ENCODE measurements around the gene FAM181A. TPM values are rescaled to one million over a fixed set of nuclear protein-coding genes. Genes with fewer than 3 reads are reported as not detected.
A peak's percentile ranks its signal among the peaks of the same experiment; 100 is the strongest.

Gene FAM181A
- total RNA-seq, 1 donor from 2014 or later, result not detected

DNA sequence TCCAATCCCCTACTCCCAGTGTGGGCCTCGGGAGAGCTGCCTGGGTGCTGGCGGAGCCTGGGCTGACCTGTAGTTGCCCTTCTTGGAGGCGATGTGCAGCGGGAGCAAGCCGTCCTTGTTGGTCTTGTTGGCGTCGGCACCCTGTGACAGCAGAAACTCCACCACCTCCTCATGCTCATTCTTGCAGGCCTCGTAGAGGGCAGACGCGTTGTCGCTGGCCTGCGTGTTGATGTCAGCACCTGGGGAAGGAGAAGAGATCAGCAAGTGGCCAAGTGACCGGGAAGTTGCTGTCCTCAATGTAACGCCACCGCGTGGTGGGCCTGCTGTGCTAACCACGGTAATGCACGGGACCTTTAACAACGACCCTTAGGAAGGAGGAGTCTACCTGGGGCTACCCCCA lies 20.1 kb downstream of the FAM181A start:
- Histone ChIP-seq H3K4me1 (ENCODE audit: insufficient read depth, low read length) (peaks cover 30% of the 10 kb centered on the region), H2AFZ (ENCODE audit: low read depth, low read length) (no peak overlapping the region), H3K27me3 (ENCODE audit: insufficient read depth, low read length) (no peaks in the 10 kb centered on the region), H3K4me3 (ENCODE audit: insufficient read depth, low read depth, low read length) (no peak overlapping the region), H3K4me2 (ENCODE audit: low read length) (no peak overlapping the region), H3K27ac (ENCODE audit: low read depth, low read length) (no peak overlapping the region), H3K9me3 (ENCODE audit: insufficient read depth, low read depth, low read length) (no peaks in the 10 kb centered on the region), H3K36me3 (ENCODE audit: insufficient read depth, low read length) (no peaks in the 10 kb centered on the region), H4K20me1 (ENCODE audit: insufficient read depth, low read length) (no peaks in the 10 kb centered on the region), H3K9ac (ENCODE audit: low read length) (no peak overlapping the region), H3K79me2 (ENCODE audit: insufficient read depth, low read length) (no peaks in the 10 kb centered on the region)
- Mint-ChIP-seq H3K4me1 (ENCODE audit: low read depth, unreplicated experiment) (peaks cover 25% of the 10 kb centered on the region), H3K4me3 (ENCODE audit: unreplicated experiment) (no peak overlapping the region), H3K27ac (ENCODE audit: unreplicated experiment) (no peak overlapping the region), H3K36me3 (ENCODE audit: low read depth, unreplicated experiment) (no peaks in the 10 kb centered on the region), H3K27me3 (ENCODE audit: low read depth, unreplicated experiment) (peaks cover 49% of the 10 kb centered on the region), H3K9me3 (ENCODE audit: unreplicated experiment) (peaks cover 8% of the 10 kb centered on the region)
- FAIRE-seq (no peak), DNase-seq (ENCODE audit: low read depth) (no peak)
- no peak for TF ChIP-seq EZH2 (IDR thresholded peaks at IDR 0.05; ENCODE audit: insufficient read depth, low read length)
- TF ChIP-seq, protein P1, sequence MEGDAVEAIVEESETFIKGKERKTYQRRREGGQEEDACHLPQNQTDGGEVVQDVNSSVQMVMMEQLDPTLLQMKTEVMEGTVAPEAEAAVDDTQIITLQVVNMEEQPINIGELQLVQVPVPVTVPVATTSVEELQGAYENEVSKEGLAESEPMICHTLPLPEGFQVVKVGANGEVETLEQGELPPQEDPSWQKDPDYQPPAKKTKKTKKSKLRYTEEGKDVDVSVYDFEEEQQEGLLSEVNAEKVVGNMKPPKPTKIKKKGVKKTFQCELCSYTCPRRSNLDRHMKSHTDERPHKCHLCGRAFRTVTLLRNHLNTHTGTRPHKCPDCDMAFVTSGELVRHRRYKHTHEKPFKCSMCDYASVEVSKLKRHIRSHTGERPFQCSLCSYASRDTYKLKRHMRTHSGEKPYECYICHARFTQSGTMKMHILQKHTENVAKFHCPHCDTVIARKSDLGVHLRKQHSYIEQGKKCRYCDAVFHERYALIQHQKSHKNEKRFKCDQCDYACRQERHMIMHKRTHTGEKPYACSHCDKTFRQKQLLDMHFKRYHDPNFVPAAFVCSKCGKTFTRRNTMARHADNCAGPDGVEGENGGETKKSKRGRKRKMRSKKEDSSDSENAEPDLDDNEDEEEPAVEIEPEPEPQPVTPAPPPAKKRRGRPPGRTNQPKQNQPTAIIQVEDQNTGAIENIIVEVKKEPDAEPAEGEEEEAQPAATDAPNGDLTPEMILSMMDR (IDR thresholded peaks at IDR 0.05; ENCODE audit: insufficient read depth, low read depth, low read length), result no peak

DNA sequence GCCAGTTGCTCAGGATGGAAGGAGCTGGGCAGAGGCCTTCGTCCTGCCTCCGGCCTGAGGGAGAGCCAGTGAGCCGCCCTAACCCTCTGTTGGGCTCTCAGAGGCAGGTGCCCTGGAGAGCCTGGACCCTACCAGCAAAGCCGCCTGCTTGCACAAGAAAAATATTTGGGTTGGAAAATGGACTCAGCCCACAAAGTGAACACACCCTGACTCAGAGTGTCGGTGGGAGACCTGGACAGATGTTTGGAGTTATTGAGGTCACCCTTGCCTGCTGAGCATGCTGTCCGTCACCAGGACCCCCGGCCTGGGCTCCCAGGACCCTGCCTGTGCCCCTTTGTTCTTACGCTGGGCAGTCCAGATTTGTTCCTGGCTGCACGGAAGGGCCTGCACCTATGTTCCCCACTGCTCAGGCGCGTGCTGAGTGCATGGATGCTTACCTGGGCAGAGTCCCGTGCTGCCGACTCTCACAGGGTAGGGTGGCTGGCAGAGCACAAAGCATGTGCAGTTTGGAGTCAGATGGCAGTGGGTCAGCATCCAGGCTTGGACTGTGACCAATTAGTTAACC lies 22.4 kb downstream of the FAM181A start:
- H4K20me1 ChIP-seq (ENCODE audit: insufficient read depth, low read length), result no peaks in the 10 kb centered on the region
- H3K27ac ChIP-seq (ENCODE audit: low read depth, low read length), result no peak overlapping the region
- no peak overlapping the region for H3K4me3 ChIP-seq (ENCODE audit: insufficient read depth, low read depth, low read length)
- peaks cover 26% of the 10 kb centered on the region for H3K4me1 ChIP-seq (ENCODE audit: insufficient read depth, low read length)
- H3K4me1 Mint-ChIP-seq (ENCODE audit: low read depth, unreplicated experiment), result peaks cover 18% of the 10 kb centered on the region
- H3K9me3 Mint-ChIP-seq (ENCODE audit: unreplicated experiment), result peaks cover 4% of the 10 kb centered on the region
- no peak overlapping the region for H3K4me3 Mint-ChIP-seq (ENCODE audit: unreplicated experiment)
- peaks cover 56% of the 10 kb centered on the region for H3K27me3 Mint-ChIP-seq (ENCODE audit: low read depth, unreplicated experiment)
- H3K27me3 ChIP-seq (ENCODE audit: insufficient read depth, low read length), result no peaks in the 10 kb centered on the region
- no peaks in the 10 kb centered on the region for H3K9me3 ChIP-seq (ENCODE audit: insufficient read depth, low read depth, low read length)
- peak overlapping the region; percentile 10 for H3K4me2 ChIP-seq (ENCODE audit: low read length)
- no peaks in the 10 kb centered on the region for H3K36me3 ChIP-seq (ENCODE audit: insufficient read depth, low read length)
- no peak overlapping the region for H2AFZ ChIP-seq (ENCODE audit: low read depth, low read length)
- H3K9ac ChIP-seq (ENCODE audit: low read length), result no peak overlapping the region
- TF ChIP-seq, protein P1 (IDR thresholded peaks at IDR 0.05; ENCODE audit: insufficient read depth, low read depth, low read length), result no peak
- no peak for TF ChIP-seq EZH2 (IDR thresholded peaks at IDR 0.05; ENCODE audit: insufficient read depth, low read length)
- H3K27ac Mint-ChIP-seq (ENCODE audit: unreplicated experiment), result no peak overlapping the region
- DNase-seq (ENCODE audit: low read depth), result no peak
- no peaks in the 10 kb centered on the region for H3K79me2 ChIP-seq (ENCODE audit: insufficient read depth, low read length)
- no peak for FAIRE-seq
- H3K36me3 Mint-ChIP-seq (ENCODE audit: low read depth, unreplicated experiment), result no peaks in the 10 kb centered on the region

DNA sequence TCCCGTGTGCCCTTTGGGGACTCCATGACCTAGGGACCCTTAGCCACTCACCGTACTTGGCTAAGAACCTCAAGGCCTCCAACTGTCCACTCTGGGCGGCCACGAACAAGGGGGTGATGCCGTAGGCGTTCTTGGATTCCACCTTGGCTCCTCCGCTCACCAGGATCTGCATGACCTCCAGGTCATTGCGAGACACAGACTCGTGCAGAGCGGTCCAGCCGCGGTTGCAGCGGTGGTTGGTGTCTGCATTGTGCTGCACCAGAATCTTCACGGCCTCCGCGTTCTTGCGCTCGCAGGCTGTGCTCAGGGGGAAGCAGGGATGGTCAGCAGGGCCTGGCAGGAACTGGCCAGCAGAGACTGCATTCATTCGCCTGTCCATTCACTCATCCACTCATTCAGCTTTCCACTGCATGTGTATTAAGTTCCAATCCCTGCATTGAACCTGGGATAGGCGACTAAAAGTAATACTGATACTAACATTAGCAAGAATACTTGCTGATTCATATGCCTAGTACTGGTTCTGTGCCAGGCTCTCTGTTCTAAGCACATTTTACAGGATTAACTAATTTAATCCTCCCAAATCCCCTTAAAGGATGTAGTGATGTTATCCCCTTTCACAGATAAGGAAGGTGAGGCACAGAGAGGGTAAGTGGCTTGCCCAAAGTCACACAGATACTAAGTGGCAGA lies 23.9 kb downstream of the FAM181A start:
- Histone ChIP-seq H3K9me3 (ENCODE audit: insufficient read depth, low read depth, low read length) (no peaks in the 10 kb centered on the region), H3K27me3 (ENCODE audit: insufficient read depth, low read length) (no peaks in the 10 kb centered on the region), H2AFZ (ENCODE audit: low read depth, low read length) (no peak overlapping the region), H3K27ac (ENCODE audit: low read depth, low read length) (no peak overlapping the region), H4K20me1 (ENCODE audit: insufficient read depth, low read length) (no peaks in the 10 kb centered on the region), H3K36me3 (ENCODE audit: insufficient read depth, low read length) (no peaks in the 10 kb centered on the region), H3K4me3 (ENCODE audit: insufficient read depth, low read depth, low read length) (no peak overlapping the region), H3K9ac (ENCODE audit: low read length) (no peak overlapping the region), H3K4me1 (ENCODE audit: insufficient read depth, low read length) (peaks cover 24% of the 10 kb centered on the region), H3K4me2 (ENCODE audit: low read length) (no peak overlapping the region), H3K79me2 (ENCODE audit: insufficient read depth, low read length) (no peaks in the 10 kb centered on the region)
- DNase-seq (ENCODE audit: low read depth), result no peak
- Mint-ChIP-seq H3K27ac (ENCODE audit: unreplicated experiment) (no peak overlapping the region), H3K27me3 (ENCODE audit: low read depth, unreplicated experiment) (peaks cover 61% of the 10 kb centered on the region), H3K9me3 (ENCODE audit: unreplicated experiment) (peaks cover 4% of the 10 kb centered on the region), H3K4me1 (ENCODE audit: low read depth, unreplicated experiment) (peaks cover 11% of the 10 kb centered on the region), H3K36me3 (ENCODE audit: low read depth, unreplicated experiment) (peaks cover 4% of the 10 kb centered on the region), H3K4me3 (ENCODE audit: unreplicated experiment) (no peak overlapping the region)
- TF ChIP-seq EZH2 (IDR thresholded peaks at IDR 0.05; ENCODE audit: insufficient read depth, low read length), result no peak
- TF ChIP-seq, protein P1 (IDR thresholded peaks at IDR 0.05; ENCODE audit: insufficient read depth, low read depth, low read length), result no peak
- FAIRE-seq, result no peak

Data from astrocyte (in vitro differentiated cells and primary cell).